T-helper 2 cell (primary cell): ENCODE data around the gene EMILIN2.
"Not testable (repeated sequence)": the region's sequence is repeated elsewhere in the genome, so short reads cannot be mapped to it uniquely, and the experiment has no call there.

Experiments
- DNase-seq, 5 experiments: peaks; one replicate each; pipeline versions ENCODE4 v3.0.0 to v3.0.0-alpha.2; 2012 to 2022

Gene EMILIN2

DNA sequence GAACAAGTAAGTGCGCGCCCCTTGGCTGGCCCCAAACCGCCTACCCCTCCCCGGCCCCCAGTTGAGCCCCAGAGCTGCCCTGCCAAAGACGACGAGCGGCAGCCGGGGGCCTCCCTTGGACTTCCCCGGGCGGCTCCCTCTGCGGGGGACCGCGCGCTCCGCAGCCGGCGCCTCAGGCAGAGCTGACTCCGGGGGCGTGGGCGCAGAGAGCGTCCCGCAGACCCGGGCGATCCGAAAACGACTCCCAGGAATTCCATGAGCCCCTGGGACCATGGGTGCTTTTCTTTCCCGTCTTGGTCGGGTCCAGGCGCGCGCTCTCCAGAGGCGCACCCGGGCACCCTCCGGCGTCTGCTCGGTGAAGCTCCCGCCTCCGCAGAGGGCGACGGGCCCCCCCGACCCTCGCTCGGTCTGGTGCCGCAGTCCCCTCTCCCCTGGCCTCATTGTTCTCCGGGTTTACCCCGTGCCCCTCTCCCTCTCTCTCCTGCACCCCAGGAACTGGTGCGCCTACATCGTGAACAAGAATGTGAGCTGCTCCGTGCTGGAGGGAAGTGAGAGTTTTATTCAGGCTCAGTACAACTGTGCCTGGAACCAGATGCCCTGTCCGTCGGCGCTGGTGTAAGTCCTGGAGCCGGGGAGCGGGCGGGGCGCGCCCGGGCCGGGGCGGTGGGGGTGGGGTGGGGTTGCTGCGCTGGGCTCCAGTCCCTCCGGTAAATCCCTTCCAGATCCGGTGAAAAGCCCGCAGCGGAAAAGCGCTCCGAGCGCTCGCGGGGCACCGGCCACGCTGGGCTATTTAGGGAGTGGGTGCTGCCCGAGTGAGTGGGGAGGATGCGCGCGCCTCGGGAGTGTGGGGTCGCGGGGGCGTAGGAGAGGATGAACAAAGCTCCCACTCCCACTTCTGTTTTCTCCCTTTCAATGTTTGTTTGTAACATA, 776 bp downstream of the EMILIN2 start:
- DNase-seq = peak in 2 of 5 experiments; percentile 7 to 22

DNA sequence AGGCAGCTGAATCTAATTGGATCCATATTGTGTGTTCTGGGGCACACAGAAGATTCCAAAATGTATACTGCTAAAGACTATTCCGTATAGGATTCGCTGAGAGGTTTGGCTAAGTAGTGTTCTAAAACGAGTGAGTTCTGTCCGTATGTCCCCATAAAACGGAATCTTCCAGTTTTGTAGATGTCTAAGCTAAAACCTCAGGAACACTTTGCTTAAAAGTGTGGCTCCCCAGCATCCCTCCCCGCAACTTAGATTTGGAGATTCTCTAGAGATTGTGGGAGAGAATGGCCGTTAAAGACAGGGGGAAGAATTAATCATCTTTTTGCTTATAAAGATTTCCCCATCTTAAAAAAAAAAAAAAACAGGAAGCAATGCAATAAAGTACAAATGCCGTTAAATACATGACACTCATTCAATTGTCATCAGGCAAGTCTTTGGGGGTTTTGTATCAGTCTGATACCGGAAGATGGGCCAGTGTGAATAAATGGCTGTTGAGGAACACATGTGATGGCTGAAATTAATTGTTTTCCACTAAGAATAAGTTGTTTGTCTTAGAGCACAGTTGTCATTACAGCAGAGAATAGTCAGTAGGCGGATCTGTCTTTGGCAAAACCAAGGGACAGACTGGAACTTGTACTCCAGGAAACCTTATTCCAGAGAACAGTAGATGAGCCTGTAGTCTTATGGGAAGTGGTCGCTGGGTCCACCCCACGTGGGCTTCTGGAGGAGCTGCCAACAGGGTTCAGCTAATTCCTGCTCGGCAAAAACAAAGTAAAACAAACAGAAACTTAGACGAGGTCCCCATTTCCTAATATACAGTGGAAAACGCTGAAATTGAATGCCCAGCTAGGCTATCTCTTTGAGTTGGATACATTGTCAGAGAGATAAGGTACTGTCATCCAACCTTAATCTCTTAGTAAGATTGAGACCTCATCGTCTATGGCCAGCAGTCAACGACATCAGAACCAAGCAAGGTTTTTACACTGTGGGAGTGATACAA, 1.7 kb downstream of the EMILIN2 start:
- peak in 1 of 5 experiments; percentile 8 for DNase-seq

DNA sequence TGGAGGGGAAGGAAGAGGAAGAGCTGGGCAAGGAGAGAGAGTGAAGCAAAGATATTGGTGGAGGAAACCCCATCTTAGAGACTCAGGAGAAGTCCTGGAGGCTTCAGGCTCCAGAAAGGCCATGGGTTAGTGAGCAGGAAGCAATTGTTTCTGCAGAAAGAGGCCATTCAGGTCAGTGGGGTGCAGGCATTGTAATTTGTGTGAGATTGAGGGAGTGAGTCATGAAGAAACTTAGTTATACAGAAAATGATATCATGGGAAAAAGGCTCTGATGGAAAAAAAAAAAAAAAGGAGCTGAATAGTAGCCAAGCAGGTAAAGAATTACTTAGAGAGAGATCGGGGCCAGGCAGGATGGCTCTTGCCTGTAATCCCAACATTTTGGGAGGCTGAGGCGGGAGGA, 4.0 kb downstream of the EMILIN2 start:
- DNase-seq = no peak

DNA sequence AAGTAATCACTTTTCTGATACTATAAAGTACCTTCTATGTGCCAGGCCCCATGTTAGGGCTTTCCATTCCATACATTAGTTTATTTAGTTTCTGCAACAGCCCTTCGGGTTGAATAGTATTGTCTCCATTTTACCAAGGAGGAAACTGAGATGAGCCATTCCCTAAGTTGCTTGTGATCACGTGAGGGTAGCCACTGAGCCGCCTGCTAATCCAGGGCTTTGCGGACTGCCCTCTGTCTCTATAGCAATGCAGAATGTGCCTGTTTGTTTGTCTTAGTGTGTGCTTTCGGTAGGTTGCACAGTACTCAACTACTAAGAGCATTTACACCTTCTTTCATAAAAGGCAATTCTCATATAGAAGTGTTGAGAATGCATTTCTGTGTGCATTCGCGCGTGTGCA, 5.0 kb downstream of the EMILIN2 start:
- no peak for DNase-seq

DNA sequence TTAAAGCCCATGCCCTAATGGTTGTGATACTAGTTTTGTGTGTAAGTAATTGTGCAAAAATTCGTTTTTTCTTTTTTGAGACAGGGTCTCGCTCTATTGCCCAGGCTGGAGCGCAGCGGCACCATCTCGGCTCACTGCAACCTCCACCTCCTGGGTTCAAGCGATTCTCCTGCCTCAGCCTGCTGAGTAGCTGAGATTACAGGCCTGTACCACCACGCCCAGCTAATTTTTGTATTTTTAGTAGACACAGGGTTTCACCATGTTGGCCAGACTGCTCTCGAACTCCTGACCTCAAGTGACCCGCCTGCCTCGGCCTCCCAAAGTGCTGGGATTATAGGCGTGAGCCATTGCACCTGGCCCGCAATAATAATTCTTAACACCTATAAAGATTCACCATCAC, 5.7 kb downstream of the EMILIN2 start:
- DNase-seq = not testable (repeated sequence)

DNA sequence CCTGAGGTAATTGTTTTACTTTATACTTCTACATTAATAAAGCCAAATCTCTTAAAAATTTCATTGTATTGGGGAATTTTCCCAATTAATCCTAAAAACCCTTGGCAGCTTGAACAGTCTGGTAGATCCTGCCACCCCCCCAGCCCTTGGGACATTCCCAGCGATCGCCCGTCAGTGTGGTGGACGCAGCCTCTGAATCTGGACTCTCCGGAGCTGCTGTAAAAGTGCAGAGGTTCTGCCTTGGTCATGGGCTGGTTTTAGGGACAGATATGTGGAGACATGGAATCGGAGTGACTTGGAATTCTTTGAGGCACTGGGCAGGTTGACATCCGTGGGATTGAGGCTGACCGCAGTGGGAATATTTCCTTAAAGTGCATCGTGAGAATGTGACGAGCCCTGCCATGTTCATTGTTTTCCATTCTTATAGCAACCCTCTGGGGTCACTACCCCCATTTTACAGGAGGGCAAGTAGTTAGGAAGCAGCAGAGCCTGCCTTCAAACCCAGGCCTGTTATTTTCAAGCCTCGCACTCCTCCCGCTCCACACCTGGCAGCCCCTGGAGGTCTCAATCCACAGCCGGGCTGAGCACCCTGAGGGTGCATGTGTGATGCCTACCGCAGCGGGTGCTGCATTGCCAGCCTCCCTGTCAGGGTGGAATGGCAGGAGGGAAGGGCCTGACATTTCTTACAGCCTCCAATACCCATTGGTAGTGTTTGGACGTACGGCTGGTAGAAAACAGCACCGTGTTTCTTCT, 6.5 kb downstream of the EMILIN2 start:
- no peak for DNase-seq

DNA sequence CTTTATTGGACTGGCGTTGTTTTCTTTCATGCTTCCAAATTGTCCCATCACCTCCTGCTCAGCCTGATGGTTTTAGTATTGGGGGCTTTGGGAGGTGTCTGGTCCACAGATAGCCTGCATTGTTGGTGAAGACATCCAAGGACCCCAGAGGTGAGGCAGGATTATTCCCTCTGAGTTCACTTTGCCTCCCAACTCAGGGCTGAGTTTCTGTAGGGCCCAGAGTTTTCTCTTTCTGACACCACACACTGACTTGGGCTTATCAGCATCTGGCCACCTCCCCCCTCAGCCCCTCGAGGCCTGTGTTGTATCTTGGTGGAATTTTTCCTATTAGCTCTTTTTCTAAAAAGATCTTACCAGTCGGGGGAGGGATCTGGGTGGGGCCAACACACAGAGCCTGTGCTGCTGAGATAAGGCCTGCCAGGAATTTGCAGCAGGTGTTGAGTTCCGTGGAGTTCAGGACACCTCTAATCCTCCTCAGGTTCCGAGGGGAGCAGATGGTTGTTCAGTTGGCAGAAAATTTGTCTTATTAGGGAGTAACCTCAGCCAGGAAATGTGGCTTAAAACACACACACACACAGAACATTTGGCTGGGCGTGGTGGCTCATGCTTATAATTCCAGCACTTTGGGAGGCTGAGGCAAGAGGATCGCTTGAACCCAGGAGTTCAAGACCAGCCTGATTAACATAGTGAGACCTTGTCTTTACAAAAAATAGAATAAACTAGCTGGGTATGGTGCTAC, 7.3 kb downstream of the EMILIN2 start:
- DNase-seq = no peak

DNA sequence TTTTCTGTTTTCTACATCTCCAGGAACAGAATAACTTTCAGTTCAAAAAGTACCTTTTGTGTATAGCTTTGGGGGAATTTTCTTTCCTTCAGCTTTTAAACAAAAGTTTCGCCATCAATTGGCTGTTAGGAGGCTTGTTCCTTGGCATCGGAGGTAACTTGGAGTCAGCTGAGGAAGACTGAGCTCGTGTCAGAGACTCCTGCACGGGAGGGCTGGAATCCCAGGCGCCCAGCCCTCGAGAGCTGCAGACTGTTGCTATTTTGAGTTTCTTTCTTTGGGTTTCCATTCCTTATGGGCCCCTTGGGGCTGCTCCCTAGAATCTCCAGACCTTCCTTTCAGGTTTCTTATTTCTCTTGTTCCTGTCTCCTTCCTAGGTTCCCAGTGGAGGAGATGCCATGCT, 8.1 kb downstream of the EMILIN2 start:
- DNase-seq = no peak

DNA sequence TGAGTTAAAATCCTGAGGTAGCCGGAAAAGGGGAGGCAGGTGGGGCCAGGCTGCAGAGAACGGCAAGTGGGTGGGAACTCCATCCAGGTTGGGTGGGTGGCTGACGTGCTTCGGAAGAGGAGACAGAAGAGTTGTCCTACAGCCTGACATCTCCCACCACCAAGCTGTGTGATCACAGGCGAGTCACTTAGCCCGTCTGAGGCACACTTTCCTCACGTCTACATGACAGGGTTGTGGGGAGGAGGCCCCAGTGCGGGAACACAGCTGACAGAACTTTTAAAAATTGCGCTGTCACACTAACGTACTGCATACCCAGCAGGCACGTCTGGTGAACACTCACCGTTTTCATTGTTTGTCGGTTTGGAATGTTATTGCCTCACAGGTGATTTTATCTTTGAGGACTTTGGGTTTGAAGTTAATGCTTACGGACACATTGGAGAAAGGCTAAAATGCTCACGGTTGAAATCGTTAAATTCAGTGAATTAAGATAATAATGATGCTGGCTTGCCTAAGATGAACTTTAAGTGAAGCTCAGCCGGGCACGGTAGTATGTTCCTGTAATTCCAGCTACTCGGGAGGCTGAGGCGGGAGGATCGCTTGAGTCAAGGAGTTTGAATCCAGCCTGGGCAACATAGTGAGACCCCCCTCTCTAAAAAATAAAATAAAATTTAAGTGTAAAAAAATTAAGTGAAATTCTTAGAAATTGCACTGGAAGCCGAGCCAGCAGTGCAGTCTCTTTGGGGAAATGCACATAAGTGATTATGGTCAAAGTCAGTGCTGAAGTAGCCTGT, 8.9 kb downstream of the EMILIN2 start:
- no peak for DNase-seq

DNA sequence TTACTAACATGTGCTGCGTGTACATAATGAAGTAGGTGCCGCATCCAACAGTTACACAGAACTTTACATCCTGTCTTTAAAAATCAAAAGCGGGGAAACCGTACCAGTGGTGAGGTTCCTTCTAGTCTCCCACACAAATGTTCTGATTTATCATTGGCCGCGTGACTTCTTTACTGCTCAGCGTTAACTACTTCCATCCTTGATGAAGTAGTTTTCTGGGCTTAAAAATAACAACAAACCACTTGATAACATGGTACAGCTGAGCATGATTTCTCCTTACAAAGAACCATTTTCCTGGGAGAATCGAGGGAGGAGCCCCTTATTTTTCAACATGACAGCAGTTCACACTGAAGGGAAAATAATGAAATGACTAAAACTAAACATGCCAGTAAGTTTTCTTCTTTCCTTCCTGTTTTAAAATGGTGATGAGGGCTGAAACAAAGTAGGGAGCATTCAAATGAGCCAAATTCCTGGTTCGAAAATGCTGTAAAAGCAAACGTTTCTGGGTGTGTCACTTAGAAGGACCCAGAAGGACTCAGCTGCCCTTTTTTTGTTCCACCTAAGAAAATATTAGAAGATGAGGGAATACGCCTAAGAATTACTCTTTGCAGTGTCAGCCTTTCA, 9.9 kb downstream of the EMILIN2 start:
- peak in 1 of 5 experiments; percentile 10 for DNase-seq

DNA sequence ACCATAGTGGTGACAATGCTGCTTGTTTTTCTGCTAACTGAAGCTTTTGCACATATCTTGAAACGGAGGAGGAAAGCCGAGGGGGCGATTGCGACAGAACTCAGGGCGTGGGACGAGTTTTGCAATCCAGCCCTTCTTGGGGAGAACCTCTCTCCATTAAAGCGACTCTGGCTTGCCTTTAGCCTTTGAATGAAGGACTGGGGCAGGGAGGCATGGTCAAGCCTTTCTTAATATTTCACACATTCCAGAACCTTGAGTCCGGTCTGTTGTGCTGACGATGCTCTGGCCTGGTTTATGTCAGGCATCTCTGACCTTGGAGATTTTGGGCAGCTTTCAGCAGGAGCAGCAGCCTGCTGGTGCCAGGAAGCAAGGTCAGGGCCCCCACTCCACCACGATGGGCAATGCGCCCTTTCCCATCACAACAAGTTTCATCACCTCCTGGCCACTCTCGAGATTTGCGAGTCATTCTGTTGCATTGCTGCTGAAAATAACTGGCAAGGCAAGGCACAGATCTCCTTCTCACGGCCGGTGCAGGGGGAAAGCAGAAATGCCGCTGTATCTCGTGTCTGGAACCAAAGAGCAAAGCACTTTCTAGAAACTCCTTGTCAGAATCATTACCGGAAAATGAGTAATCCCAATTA, 10.8 kb downstream of the EMILIN2 start:
- no peak for DNase-seq

DNA sequence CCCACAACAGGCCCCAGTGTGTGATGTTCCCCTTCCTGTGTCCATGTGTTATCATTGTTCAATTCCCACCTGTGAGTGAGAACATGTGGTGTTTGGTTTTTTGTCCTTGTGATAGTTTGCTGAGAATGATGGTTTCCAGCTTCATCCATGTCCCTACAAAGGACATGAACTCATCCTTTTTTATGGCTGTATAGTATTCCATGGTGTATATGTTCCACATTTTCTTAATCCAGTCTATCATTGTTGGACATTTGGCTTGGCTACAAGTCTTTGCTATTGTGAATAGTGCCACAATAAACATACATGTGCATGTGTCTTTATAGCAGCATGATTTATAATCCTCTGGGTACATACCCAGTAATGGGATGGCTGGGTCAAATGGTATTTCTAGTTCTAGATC, 13.6 kb downstream of the EMILIN2 start:
- not testable (repeated sequence) for DNase-seq

DNA sequence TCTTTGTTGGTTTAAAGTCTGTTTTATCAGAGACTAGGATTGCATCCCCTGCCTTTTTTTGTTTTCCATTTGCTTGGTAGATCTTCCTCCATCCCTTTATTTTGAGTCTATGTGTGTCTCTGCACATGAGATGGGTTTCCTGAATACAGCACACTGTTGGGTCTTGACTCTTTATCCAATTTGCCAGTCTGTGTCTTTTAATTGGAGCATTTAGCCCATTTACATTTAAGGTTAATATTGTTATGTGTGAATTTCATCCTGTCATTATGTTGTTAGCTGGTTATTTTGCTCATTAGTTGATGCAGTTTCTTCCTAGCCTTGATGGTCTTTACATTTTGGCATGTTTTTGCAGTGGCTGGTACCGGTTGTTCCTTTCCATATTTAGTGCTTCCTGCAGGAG, 17.2 kb downstream of the EMILIN2 start:
- DNase-seq = not testable (repeated sequence)

DNA sequence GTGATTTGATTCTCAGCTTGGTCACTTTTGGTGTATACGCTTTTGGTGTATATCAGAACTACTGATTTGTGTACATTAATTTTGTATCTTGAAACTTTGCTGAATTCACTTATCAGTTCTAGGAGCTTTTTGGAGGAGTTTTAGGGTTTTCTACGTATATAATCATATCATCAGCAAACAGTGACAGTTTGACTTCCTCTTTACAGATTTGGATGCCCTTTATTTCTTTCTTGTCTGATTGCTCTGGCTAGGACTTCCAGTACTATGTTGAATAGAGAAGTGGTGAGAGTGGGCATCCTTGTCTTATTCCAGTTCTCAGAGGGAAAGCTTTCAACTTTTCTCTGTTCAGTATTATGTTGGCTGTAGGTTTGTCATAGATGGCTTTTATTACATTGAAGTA, 19.7 kb downstream of the EMILIN2 start:
- not testable (repeated sequence) for DNase-seq

DNA sequence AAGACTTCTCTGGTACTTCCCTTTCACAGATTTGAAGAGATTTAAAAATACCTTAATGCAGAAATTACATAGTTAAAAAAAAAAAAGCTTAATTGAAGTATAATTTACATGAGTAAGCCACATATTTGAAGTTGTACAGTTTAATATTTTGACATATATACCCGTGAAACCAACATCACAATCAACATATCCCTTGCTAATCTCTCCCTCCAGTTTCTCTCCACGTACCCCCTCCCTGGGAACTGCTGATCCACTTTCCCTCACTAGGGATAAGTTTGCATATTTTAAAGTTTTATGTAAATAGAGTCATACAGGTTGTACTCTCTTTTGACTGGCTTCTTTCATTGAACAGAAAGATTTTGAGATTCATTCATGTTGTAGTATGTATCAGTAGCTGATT, 22.4 kb downstream of the EMILIN2 start:
- no peak for DNase-seq

DNA sequence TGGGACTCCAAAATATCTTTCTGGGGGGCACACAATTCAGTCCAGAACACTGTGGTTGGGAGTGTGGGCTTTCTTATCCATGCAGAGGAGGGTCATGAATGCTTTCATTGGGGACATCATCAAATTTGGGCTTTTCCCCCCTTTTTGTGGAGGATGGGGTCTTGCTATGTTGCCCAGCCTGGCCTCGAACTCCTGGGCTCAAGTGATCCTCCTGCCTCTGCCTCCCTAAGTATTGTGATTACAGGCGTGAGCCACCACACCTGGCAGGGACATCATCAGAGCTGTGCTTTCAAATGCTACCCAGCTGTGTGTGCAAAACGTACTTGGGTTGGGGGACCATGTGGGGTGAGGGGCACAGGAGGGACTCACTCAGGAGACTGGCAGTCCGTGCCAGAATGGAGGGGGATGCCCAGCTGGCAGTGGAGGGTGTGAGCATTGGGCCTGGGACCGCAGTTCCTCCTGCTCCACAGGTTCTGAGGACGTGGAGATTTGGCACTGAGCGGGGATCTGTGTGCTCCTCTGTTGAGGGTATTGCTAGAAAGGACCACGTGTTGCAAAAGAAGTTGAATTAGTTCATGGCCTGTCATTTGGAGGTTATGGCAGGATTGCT, 24.4 kb downstream of the EMILIN2 start:
- no peak for DNase-seq

DNA sequence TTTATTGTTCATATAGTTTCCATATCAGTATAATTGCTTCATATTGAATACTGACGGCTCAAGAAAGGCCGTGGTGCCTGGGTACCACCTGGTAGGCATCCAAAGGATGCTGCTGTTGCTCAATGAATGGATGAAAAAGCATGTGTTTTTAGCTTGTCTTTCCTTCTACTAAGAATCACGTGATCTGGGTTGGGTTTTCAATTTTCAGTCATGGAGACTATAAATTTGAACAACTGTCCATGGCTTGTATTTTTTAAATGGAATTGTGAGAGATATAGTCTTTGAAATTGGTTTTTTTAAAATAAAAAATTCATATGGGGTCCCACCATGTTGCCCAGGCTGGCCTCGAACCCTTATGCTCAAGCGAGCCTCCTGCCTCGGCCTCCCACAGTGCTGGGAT, 25.3 kb downstream of the EMILIN2 start:
- DNase-seq = no peak

DNA sequence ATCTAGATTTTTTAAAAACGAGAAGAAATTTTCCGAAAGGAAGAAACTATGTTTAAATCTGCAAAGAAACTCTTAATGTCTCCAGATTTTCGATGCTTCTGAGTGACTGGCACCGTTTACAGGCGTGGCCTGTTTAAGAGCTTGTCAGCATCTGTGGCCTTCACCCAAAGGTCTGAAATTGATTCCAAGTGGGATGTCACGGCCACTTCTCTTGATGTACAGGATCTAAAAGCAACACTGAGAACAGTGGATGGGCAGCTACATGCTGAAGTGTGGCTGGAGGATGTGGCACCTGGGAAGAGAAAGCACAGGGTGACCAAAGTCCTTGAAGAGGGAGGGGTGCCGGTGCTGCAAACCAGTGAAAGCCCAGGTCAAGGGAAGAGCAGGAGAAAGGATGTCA, 28.0 kb downstream of the EMILIN2 start:
- DNase-seq = no peak

DNA sequence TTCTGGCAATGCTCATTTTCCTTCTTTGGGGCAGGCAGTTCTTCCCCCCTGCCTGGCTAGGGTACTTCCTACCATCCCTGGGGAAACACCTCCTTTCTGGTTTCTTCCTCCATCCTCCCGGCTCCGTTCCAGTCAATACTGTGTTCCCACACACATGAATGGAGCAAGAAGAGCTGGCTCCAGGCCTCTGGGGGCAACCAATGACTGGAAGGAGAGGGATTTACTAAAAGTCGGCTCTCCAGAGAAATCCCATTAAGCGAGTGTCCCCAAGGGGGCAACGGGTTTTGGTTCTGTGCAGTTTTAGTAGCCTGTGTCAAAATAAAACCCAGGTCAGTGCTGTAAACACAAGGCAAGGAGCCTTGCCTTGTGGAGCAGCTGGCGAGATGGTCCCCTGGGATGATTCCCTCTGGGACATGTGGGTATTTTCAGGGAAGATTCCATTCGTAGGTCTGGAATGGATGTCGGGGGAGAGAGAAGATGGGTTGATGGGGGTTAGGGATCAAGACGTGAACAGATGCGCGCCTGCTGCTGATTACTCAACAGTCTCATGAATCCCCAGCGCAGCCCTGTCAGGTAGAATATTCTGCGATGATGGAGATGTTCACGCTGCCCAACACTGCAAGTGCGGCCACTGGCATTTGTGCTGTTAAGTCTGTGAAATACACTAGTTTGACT, 32.0 kb downstream of the EMILIN2 start:
- DNase-seq = no peak
